Suppressor macrophage treated with lipopolysaccharide for 4 hours (primary cell): ENCODE measurements around the gene MS4A4E.
"Not testable (repeated sequence)": the region's sequence is repeated elsewhere in the genome, so short reads cannot be mapped to it uniquely, and the experiment has no call there.

Source experiments
- DNase-seq: peaks from one replicate; pipeline ENCODE4 v3.0.0-alpha.2; 2020

Gene MS4A4E

GRCh38 chr11:60242740-60243239 is at the start of gene MS4A4E:
MS4A4E (minus strand) TSS chr11:60243137; CDS start chr11:60230055, 13,082 bp downstream.
- DNase-seq = peak; percentile 53

- no peak for DNase-seq
Measured at GRCh38 chr11:60292145-60292544, 49.2 kb upstream of the MS4A4E start.

DNA sequence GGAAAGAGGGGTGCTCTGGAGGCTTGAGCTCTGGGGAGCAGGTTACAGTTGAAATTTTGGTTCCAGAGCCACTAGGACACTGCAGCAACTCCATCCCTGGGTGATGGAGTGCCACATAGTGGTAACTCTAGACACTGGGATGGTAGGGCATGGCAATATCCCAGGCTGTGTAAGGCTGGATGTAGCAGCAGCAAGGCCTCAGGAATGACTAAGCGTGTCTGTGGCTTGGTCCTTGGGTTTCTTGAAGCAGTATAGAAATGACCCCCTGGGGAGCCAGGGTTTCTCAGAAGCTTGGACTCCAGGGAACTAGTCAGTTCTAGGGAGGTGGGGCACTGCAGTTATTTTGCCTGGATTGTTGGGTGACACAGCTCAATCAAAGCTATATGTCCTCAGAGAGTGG is 45.6 kb upstream of the MS4A4E start:
- no peak for DNase-seq

DNA sequence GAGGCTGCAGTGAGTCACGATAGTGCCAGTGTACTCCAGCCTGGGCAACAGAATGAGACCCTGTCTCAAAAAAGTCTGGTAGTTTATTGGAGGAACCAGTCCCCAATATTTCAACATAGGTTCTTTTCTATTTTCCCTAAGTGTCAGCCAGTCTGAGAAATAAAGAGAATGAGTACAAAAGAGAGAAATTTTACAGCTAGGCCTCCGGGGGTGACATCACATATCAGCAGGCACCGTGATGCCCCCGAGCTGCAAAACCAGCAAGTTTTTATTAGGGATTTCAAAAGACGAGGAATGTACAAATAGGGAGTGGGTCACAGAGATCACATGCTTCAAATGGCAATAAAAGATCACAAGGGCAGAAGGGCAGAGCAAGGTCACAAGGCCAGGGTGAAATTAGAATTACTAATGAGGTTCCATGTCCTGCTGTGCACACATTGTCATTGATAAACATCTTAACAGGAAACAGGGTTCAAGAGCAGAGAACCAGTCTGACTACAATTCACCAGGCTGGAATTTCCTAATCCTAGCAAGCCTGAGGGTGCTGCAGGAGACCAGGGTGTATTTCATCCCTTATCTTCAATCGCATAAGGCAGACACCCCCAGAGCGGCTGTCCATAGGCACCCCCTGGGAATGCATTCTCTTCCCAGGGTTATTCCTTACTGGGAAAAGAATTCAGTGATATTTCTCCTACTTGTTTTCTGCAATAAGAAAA is 42.6 kb upstream of the MS4A4E start:
- DNase-seq = not testable (repeated sequence)

GRCh38 chr11:60282286-60282685 is 39.3 kb upstream of the MS4A4E start:
- DNase-seq = peak; percentile 93

DNA sequence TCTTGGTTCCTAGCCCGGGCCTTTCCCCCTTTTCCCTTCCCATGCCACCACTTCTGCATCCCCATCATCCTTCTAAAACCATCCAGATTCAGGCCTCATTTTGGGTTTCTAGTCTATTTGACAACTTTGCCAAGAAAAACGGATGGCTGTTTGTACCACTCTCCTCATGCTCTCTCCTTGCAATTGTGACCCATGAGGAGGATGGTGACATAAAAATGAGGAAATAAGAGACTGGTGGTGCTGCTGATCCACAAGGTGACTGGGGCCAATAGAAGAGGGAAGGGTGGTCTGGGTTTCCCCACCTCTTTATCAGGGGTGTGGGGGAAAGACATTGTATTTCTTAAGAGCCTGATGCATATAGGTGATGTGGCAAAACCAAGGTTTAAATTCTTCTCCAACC is 38.5 kb upstream of the MS4A4E start:
- DNase-seq = peak; percentile 64

DNA sequence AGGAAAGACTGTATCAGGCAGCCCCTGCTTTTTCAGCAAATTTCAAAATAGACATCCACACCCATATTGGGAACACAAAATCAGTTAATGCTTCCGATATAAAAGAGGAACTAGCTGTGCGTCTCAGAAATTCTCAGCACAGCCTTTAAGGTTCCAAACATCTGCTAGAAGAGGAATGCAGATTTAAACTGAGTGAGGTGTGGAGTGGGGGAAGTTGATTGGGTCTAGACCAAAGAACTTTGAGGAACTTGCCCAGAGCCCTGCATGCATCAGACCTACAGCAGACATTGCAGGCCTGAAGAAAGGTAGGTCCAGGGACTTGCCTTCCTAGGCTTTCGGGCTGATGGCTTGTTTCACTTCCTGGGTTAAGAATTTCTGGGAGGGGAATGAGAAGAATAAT is 37.5 kb upstream of the MS4A4E start, which contains the start of gene MS4A4A:
TSS of gene MS4A4A (plus strand) at position 255 of the 400 bp plus-strand sequence. CDS start at position 265, 10 bp downstream.
- DNase-seq = peak; percentile 76

DNA sequence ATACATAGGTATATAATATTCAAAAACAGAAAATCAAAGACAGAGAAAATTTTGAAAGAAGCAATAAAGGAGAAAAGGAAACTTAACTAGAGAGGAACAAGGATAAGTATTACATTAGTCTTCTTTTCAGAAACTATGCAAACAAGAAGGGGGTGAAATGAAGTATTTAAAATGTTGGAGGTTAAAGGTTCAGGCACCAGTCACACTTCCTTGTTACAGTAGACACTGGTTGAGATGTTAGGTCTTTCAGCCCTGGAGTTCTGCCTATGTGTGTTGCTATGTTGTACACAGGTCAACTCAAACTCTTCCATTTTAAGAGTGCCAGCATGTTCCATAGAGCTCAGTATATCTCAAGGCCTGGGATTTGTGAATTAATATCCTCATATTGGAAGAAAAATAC is 31.5 kb upstream of the MS4A4E start:
- peak; percentile 52 for DNase-seq

DNA sequence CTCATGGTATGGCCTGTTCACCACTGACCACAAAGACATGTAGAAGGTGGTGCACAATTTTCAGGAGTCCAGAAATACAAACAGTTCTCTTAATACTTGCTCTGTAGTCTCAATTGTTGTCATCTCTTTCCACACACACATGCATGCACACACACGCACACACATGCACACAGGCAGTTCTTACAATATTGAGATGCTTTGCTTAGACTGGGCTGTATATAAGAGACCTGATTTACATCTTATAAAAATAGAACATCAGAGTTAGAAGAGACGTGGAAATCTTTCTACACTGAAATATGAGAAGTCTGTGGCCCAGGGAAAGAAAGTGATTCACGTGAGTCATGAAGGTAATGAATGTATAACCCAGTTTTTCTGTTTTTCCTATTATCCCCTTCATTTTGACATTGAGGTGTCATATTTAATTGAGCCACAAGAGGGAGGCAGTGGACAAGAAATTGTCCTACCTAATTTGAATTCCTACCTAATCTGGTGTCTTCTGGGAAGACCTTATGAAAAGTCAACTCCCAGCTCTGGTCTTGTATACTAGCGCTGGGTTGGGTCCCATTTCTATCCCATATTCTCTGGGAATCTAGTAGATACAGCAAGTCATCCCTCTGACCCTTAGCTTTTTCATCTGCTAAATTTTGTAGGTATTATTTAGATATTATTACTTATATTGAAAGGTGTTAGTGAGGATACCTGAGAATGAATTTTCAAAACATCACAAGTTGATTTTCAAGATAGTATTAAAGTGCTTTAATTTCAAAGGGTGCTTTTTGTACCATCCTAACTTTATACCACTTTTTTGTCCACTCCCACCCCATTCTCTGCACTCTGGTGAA is 22.7 kb upstream of the MS4A4E start:
- peak; percentile 81 for DNase-seq

DNA sequence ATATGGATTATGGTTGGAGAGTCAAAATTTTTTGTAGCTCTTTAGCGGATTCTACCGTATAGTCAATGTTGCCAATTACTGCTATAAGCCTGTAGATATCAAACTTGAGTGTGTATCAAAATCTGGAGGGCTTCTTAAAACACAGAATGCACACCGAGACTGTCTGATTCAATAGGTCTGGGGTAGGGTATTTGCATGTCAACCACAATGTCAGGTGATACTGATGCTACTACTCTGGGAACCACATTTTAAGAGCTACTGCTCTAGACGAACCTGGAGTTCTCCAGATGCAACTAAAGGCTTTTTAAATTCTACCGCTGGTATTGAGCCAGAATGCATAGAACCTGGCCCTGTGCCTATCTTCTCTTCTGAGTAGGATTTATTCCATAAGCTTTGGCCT is 21.7 kb upstream of the MS4A4E start:
- no peak for DNase-seq

DNA sequence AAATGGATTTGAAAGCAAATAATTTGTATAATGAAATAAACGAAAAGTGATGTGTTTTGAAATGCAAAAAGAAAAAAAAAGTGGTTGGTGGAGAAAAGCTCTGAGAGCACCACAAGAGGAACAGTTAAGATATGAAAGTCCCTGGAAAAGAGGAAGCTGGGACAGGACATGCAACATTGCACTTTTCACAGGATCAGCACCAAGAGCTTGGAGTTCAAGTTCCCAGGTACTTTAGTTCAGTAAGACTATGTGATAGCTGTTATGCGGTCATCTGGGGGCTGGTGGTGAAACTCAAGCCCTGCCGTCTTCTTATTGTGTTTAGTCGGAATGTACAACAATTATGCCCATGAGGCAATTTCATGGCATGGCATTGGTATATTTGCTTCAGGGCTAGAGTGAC is 20.5 kb upstream of the MS4A4E start:
- peak; percentile 76 for DNase-seq

- no peak for DNase-seq
Measured at GRCh38 chr11:60261014-60261413, 18.1 kb upstream of the MS4A4E start.

GRCh38 chr11:60257956-60258722 is 15.2 kb upstream of the MS4A4E start:
- no peak for DNase-seq

DNA sequence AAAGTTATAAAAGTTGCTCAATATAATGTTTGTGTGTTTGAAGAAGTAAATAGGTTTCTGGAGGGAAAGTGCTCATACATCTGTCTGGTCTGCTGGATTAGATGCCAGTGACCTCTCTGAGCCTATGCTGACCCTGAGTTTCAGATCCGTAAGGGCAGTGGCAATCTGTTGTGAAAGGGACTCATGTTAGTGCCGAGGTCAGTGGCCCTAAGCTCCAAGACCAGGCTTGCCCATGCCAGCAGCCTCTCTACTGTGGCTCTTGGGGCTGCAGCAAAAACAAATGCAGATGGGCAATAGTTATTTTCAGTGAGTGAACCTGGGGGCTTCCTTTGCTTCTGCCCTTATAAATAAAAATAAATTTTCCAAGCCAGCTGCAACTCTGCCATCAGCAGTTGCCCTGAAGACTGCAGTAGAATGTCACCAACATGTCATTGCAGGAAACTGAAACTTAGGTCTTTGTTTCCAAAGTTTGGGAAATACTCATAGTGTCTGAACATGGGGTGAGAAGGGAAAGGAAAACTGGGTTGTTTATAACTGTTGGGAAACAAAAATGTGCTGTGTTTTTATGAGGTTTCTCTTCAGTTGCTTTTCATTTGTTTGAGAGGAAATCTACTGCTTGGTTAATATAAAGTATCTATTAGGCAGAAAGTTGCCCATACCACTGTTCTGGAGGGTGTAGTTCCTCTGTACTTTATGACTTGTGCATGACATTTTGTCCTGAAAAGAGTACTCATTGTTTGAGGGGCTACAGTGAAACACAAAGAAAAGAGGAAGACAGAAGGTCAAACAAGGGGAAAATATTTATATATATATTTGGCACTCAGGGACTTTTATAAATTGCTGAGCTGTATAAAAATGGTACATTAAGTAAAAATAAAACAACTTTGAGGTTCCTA is 9.5 kb upstream of the MS4A4E start:
- peak; percentile 82 for DNase-seq

DNA sequence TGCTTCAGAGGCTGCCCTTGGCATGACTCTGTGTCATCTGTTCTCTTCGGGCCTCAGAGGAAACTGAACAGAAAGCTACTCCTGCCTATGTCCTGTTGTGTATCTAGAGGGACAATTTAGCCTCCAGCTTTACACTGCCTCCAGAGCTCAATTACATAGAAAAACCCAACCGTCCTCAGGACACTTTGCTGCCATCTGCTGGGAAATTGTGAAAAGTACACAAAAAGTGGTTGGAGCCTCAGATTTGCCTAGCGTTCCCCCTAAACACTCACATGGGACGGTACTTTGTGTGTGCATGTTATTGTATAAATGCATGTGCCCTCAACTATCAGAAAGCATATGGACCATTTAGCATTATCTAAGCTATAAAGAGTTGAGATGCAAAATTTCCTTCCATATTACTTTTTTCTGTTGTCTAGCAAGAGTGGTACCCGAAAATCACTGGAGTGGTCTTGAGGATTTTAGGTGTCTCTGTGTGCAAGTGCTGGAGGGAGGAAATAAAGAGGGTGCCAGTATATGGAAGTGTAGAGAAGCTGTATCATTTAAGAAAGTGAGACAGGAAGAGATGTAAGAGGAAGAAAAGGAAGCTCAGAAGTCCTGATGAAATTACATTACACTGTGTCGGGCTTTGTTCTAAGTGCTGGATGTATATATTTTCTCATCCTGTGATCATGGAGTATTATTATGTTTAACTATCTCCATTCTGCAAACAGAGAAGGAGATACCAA is 8.7 kb upstream of the MS4A4E start:
- DNase-seq = peak; percentile 69

GRCh38 chr11:60241786-60242185 is 1.2 kb downstream of the MS4A4E start:
- no peak for DNase-seq

DNA sequence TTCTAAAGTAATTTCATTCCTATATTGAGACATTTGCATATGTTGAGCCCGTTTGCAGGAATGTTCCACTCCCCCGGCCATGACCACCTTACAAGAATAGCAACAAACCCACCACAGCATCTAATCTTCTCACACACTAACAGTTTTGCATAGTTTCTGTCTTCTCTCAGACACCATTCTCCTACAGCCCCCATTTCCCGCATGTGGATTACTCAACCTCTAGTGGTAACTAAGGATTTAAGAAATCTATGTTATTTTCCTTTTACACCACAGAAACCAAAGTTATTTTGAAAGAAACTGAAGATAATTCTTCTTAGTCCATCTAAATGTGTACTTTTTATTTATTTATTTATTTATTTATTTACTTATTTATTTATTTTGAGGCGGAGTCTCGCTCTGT is 2.3 kb downstream of the MS4A4E start:
- peak; percentile 53 for DNase-seq

DNA sequence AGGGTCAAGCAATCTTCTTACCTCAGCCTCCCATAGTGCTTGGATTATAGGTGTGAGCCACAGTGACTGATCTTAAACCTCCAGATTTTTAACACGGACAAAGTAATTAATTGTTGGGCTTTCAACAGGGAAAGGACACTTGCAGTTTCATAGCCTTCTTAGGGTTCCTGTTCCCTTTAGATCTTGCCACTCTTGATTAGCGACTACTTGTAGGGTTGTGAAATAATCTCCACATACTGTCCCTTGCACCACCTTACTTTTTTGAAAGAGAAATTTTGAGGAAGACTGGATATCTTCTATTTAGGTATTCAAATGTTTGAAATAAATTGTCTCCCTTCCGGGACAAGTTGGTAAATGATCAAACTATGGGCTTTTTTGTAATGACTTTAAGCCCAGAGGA is 7.6 kb downstream of the MS4A4E start:
- DNase-seq = peak; percentile 54

GRCh38 chr11:60230681-60231080 is 12.3 kb downstream of the MS4A4E start:
- DNase-seq = no peak

DNA sequence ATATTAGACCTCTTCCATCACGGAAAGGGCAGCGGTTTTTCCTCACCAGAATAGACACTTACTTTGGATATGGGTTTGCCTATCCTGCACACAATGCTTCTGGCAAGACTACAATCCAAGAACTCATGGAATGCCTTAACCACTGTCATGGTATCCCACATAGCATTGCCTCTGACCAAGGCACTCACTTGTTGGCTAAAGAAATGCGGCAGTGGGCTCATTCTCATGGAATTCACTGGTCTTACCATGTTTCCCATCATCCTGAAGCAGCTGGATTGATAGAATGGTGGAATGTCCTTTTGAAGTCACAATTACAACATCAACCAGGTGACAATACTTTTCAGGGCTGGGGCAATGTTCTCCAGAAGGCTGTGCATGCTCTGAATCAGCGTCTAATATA is 20.8 kb downstream of the MS4A4E start:
- DNase-seq = no peak

GRCh38 chr11:60221692-60222091 is 21.2 kb downstream of the MS4A4E start:
- peak; percentile 45 for DNase-seq
